ENCODE data around the gene CHD3. TPM values are rescaled to one million over a fixed set of nuclear protein-coding genes. Genes with fewer than 3 reads are reported as not detected.

CHD3 gene
- total and polyA plus RNA-seq, 2 donors (not counting 3 experiments of a cell fraction or from before 2014, with no cell fraction given) = 102 to 185 TPM

GRCh38 chr17:7852262-7852670 is 36.3 kb upstream of the CHD3 start:
- dilution Hi-C loops (cut with MboI; ENCODE audit: extremely low pct_ligation_motif_present, low sequenced_read_pairs) = no loop called here
- H3K9ac ChIP-seq (replicated peaks; ENCODE audit: extremely low read depth, insufficient read depth, low read length) = no peak overlapping the region
- TF ChIP-seq EZH2 (IDR thresholded peaks at IDR 0.05; ENCODE audit: borderline replicate concordance, low read depth, low read length, severe bottlenecking) (no peak), FOS (IDR thresholded peaks at IDR 0.05; ENCODE audit: borderline replicate concordance, insufficient read depth, low read length) (no peak), GATA2 (IDR thresholded peaks at IDR 0.05; ENCODE audit: insufficient read depth, insufficient read length, low read depth, low read length) (no peak), MAX (IDR thresholded peaks at IDR 0.05; ENCODE audit: insufficient read depth, insufficient read length) (no peak), JUN (IDR thresholded peaks at IDR 0.05; ENCODE audit: borderline replicate concordance, insufficient read depth, insufficient read length, low read depth) (no peak), POLR2A (IDR thresholded peaks at IDR 0.05; ENCODE audit: low read depth, low read length) (no peak), MYC (IDR thresholded peaks at IDR 0.05; ENCODE audit: low read depth, low read length) (no peak), POLR2AphosphoS5 (IDR thresholded peaks at IDR 0.05; ENCODE audit: insufficient read depth, low read depth, low read length) (no peak)
- no peaks in the 10 kb centered on the region for H3K9me3 ChIP-seq (replicated peaks; ENCODE audit: control insufficient read depth, insufficient read depth, low read length)
- no peak overlapping the region for H2AFZ ChIP-seq (ENCODE audit: low read depth, low read length)
- ChIA-PET CTCF (no interaction called here), POLR2A (no interaction called here)
- H3K4me2 ChIP-seq (ENCODE audit: insufficient read depth, low read length) = no peak overlapping the region
- peaks cover 20% of the 10 kb centered on the region for H3K4me1 ChIP-seq (ENCODE audit: control insufficient read depth, extremely low read depth, insufficient read depth, low read length)
- intact Hi-C loops (cut with micrococcal nuclease) = loop anchor here (10.0 kb wide), 1 partner anchor 827 kb away; the partner anchor contains the start of gene BCL6B
- no peak overlapping the region for H3K4me3 ChIP-seq (replicated peaks in 1 of 3; ENCODE audit: insufficient read depth in 1 of 3, low read depth in 1 of 3, low read length in 3 of 3)
- FAIRE-seq (no peak), DNase-seq (ENCODE audit: low read depth, low spot score) (no peak)
- peaks cover 2% of the 10 kb centered on the region for H3K79me2 ChIP-seq (ENCODE audit: control insufficient read depth, insufficient read depth, low read length)
- no peak overlapping the region for H3K27ac ChIP-seq (ENCODE audit: insufficient read depth, low read depth, low read length)
- peaks cover 6 to 34% of the 10 kb centered on the region in 2 experiments for H3K36me3 ChIP-seq (ENCODE audit: control insufficient read depth in 2 of 2, extremely low read depth in 1 of 2, insufficient read depth in 2 of 2, low read length in 2 of 2)
- no peaks in the 10 kb centered on the region for H4K20me1 ChIP-seq (replicated peaks; ENCODE audit: control insufficient read depth, extremely low read depth, insufficient read depth, low read length)
- H3K9me1 ChIP-seq (replicated peaks; ENCODE audit: control insufficient read depth, extremely low read depth, insufficient read depth, low read length) = no peaks in the 10 kb centered on the region
- no peaks in the 10 kb centered on the region for H3K27me3 ChIP-seq (ENCODE audit: control insufficient read depth in 2 of 2, insufficient read depth in 2 of 2, low read length in 2 of 2)
- no TSS peak for BruUV-seq (replicated peaks)
